Islet precursor cell (in vitro differentiated cells): ENCODE data around the gene SSBP2.

Experiments
- DNase-seq: peaks from one replicate; pipeline ENCODE4 v3.0.0-alpha.2; 2018

Gene SSBP2

GRCh38 chr5:81575924-81576323 lies 175.0 kb downstream of the SSBP2 start:
- DNase-seq, result no peak

GRCh38 chr5:81572201-81572600 lies 178.7 kb downstream of the SSBP2 start:
- no peak for DNase-seq

- no peak for DNase-seq
These were observed 192.7 kb downstream of the SSBP2 start for GRCh38 chr5:81558188-81558587.

- no peak for DNase-seq
These were observed 194.1 kb downstream of the SSBP2 start for GRCh38 chr5:81556809-81557208.

- DNase-seq, result no peak
These were observed 195.0 kb downstream of the SSBP2 start for GRCh38 chr5:81555865-81556264.

GRCh38 chr5:81554647-81555046 lies 196.2 kb downstream of the SSBP2 start:
- DNase-seq, result no peak

GRCh38 chr5:81553567-81554212 lies 197.2 kb downstream of the SSBP2 start:
- DNase-seq, result no peak

GRCh38 chr5:81552852-81553566 lies 197.9 kb downstream of the SSBP2 start:
- no peak for DNase-seq

GRCh38 chr5:81549123-81549522 lies 201.8 kb downstream of the SSBP2 start:
- DNase-seq, result no peak

- DNase-seq, result no peak
These were observed 203.9 kb downstream of the SSBP2 start for GRCh38 chr5:81547001-81547400.

GRCh38 chr5:81545911-81546310 lies 205.0 kb downstream of the SSBP2 start:
- no peak for DNase-seq

- no peak for DNase-seq
These were observed 206.4 kb downstream of the SSBP2 start for GRCh38 chr5:81544351-81545018.

- no peak for DNase-seq
These were observed 208.7 kb downstream of the SSBP2 start for GRCh38 chr5:81542242-81542641.

- DNase-seq, result no peak
These were observed 212.9 kb downstream of the SSBP2 start for GRCh38 chr5:81537905-81538547.

GRCh38 chr5:81534441-81534840 lies 216.5 kb downstream of the SSBP2 start:
- no peak for DNase-seq

- no peak for DNase-seq
These were observed 217.1 kb downstream of the SSBP2 start for GRCh38 chr5:81533629-81534405.

- DNase-seq, result no peak
These were observed 220.0 kb downstream of the SSBP2 start for GRCh38 chr5:81530919-81531318.

- DNase-seq, result no peak
These were observed 225.2 kb downstream of the SSBP2 start for GRCh38 chr5:81525690-81526089.

GRCh38 chr5:81524015-81524414 lies 226.9 kb downstream of the SSBP2 start:
- no peak for DNase-seq

- DNase-seq, result no peak
These were observed 228.3 kb downstream of the SSBP2 start for GRCh38 chr5:81522571-81522970.

- no peak for DNase-seq
These were observed 230.1 kb downstream of the SSBP2 start for GRCh38 chr5:81520769-81521168.

GRCh38 chr5:81519217-81519905 lies 231.5 kb downstream of the SSBP2 start:
- DNase-seq, result no peak
